Caco-2 (cell line): ENCODE measurements around the gene NUP93. TPM values are rescaled to one million over a fixed set of nuclear protein-coding genes. Genes with fewer than 3 reads are reported as not detected.
"Not testable (repeated sequence)": the region's sequence is repeated elsewhere in the genome, so short reads cannot be mapped to it uniquely, and the experiment has no call there.

ENCODE experiments used
- BruUV-seq: library from RNA; stranded (reverse); fragments of 400-500 nt; replicated peaks from 2 replicates; lab custom pipeline; 2021; lab: Mats Ljungman, UMichigan
- CTCF ChIA-PET: fragments of 300-600 bp; sonication (Branson Sonifier 250); formaldehyde crosslinking; loops from one replicate; lab custom pipeline; 2022; ENCODE audit warnings: antibody characterized with exemption; lab: Charles Lee
- POLR2A ChIA-PET: fragments of 300-600 bp; sonication (Branson Sonifier 250); formaldehyde crosslinking; loops from one replicate; lab custom pipeline; 2022; ENCODE audit warnings: antibody characterized with exemption; lab: Charles Lee
- DNase-seq, 2 experiments: peaks; one replicate each; pipeline versions ENCODE4 v3.0.0 to v3.0.0-alpha.2; 2020 to 2022
- H3K27me3 ChIP-seq: replicated peaks from 2 replicates; pipeline ENCODE4 v1.6.0; 2011; ENCODE audit warnings: low read length; ENCODE audit not compliant: control insufficient read depth, insufficient read depth
- H3K36me3 ChIP-seq: 2 replicates; pipeline ENCODE4 v1.5.1; 2011; ENCODE audit warnings: low read length; ENCODE audit not compliant: control insufficient read depth, insufficient read depth
- H3K4me1 ChIP-seq: fragments of 250-450 bp; sonication (Bioruptor Pico); 2 replicates; pipeline ENCODE4 v1.5.1; 2020; ENCODE audit warnings: mild to moderate bottlenecking
- H3K4me3 ChIP-seq: 2 replicates; pipeline ENCODE4 v1.5.1; 2011; ENCODE audit warnings: low read depth, mild to moderate bottlenecking, control low read depth, low read length
- H3K9me3 ChIP-seq: fragments of 250-450 bp; sonication (Bioruptor Pico); 2 replicates; pipeline ENCODE4 v1.5.1; 2020; ENCODE audit warnings: mild to moderate bottlenecking, moderate library complexity
- H3K27ac Mint-ChIP-seq: one replicate; pipeline ENCODE4 v1.8.0; 2022; ENCODE audit warnings: mixed read lengths; ENCODE audit not compliant: unreplicated experiment
- H3K27me3 Mint-ChIP-seq: one replicate; pipeline ENCODE4 v1.8.0; 2022; ENCODE audit warnings: mixed read lengths; ENCODE audit not compliant: insufficient read depth, unreplicated experiment
- H3K36me3 Mint-ChIP-seq: one replicate; pipeline ENCODE4 v1.8.0; 2022; ENCODE audit warnings: mild to moderate bottlenecking, mixed read lengths; ENCODE audit not compliant: insufficient read depth, unreplicated experiment
- H3K4me1 Mint-ChIP-seq: one replicate; pipeline ENCODE4 v1.8.0; 2022; ENCODE audit warnings: low read depth, mixed read lengths; ENCODE audit not compliant: unreplicated experiment
- H3K4me3 Mint-ChIP-seq: one replicate; pipeline ENCODE4 v1.8.0; 2022; ENCODE audit warnings: mild to moderate bottlenecking, moderate library complexity, mixed read lengths; ENCODE audit not compliant: unreplicated experiment
- H3K9me3 Mint-ChIP-seq: one replicate; pipeline ENCODE4 v1.8.0; 2022; ENCODE audit warnings: mixed read lengths; ENCODE audit not compliant: unreplicated experiment
- CTCF ChIP-seq, 2 experiments: fragments of 200-600 bp in 1 of 2; IDR thresholded peaks; 1 replicate in 1 of 2; 2 replicates in 1 of 2; pipeline versions ENCODE4 v1.5.1 to v1.8.0; 2011 to 2022; ENCODE audit warnings: antibody characterized with exemption in 1 of 2, control low read depth in 1 of 2, inconsistent platforms in 1 of 2, low read depth in 1 of 2, low read length in 1 of 2, mild to moderate bottlenecking in 1 of 2, moderate library complexity in 1 of 2; ENCODE audit not compliant: insufficient read depth in 1 of 2, severe bottlenecking in 1 of 2, unreplicated experiment in 1 of 2
- intact Hi-C: fragments of 100-400 bp; cut with micrococcal nuclease; formaldehyde crosslinking; loops from one replicate; pipeline ENCODE4 v1.10.0; 2022; ENCODE audit not compliant: unreplicated experiment
- total RNA-seq: library from RNA; stranded (reverse); gene quantifications from 2 replicates; pipeline ENCODE4 v1.2.3, GENCODE V29; 2022

The NUP93 gene
- total RNA-seq, 1 experiment from 2014 or later, result 148 TPM

DNA sequence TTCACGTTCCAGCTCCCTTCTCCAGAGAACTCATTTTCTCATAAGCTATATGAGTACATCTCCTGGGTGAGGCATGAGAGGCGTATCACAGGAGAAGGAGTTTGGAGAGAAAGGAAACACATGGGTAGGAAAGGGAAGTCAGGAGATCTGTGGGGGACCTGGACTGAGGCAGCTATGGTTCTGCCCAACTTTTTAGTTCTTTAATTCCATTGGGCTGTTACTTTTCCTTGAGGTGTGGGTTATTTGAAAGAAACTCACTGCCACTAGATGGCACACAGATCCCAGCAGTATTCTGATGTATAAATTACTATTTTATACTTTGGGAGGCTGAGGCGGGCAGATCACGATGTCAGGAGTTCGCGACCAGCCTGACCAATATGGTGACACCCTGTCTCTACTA, 63.6 kb downstream of the NUP93 start:
- peak; percentile 63 to 68 for TF ChIP-seq CTCF (IDR thresholded peaks at IDR 0.05; ENCODE audit: insufficient read depth in 1 of 2, low read depth in 1 of 2, low read length in 1 of 2, severe bottlenecking in 1 of 2, unreplicated experiment in 1 of 2)
- Histone ChIP-seq H3K9me3 (no peaks in the 10 kb centered on the region), H3K4me1 (no peaks in the 10 kb centered on the region), H3K27me3 (no peaks in the 10 kb centered on the region), H3K4me3 (no peak overlapping the region), H3K36me3 (no peaks in the 10 kb centered on the region)
- H3K9me3 Mint-ChIP-seq, result no peaks in the 10 kb centered on the region
- H3K27ac Mint-ChIP-seq, result no peak overlapping the region
- peak in 1 of 2 experiments; percentile 50 for DNase-seq
- POLR2A ChIA-PET, result no interaction called here
- no peak overlapping the region for H3K4me3 Mint-ChIP-seq
- H3K4me1 Mint-ChIP-seq, result peaks cover 7% of the 10 kb centered on the region
- H3K27me3 Mint-ChIP-seq, result no peaks in the 10 kb centered on the region
- CTCF ChIA-PET, result interaction anchor here (0.6 to 2.5 kb wide), 14 partner anchors 14 to 305 kb away, joined by 3 to 17 read pairs (median 4); no protein-coding TSS in a partner anchor
- intact Hi-C loops, result loop anchor here (1.0 kb wide), 3 partner anchors 59 to 158 kb away; no protein-coding TSS in a partner anchor
- no TSS peak for BruUV-seq
- peaks cover 5% of the 10 kb centered on the region for H3K36me3 Mint-ChIP-seq

- BruUV-seq, result no TSS peak
- DNase-seq, result no peak
- TF ChIP-seq CTCF (IDR thresholded peaks at IDR 0.05; ENCODE audit: insufficient read depth in 1 of 2, low read depth in 1 of 2, low read length in 1 of 2, severe bottlenecking in 1 of 2, unreplicated experiment in 1 of 2), result no peak
- no peak overlapping the region for H3K4me3 ChIP-seq
- no peaks in the 10 kb centered on the region for H3K9me3 ChIP-seq
- ChIA-PET CTCF (interaction anchor here (0.6 to 0.9 kb wide), 2 partner anchors 35 to 48 kb away, joined by 4 to 5 read pairs; no protein-coding TSS in a partner anchor), POLR2A (interaction anchor here (0.6 to 0.7 kb wide), 3 partner anchors 13 to 140 kb away, joined by 3 to 5 read pairs (median 3); no protein-coding TSS in a partner anchor)
- no peak overlapping the region for H3K27ac Mint-ChIP-seq
- peaks cover 9% of the 10 kb centered on the region for H3K36me3 Mint-ChIP-seq
- peaks cover 4% of the 10 kb centered on the region for H3K4me1 ChIP-seq
- no peaks in the 10 kb centered on the region for H3K27me3 ChIP-seq
- intact Hi-C loops, result no loop called here
- peaks cover 7% of the 10 kb centered on the region for H3K4me1 Mint-ChIP-seq
- no peak overlapping the region for H3K4me3 Mint-ChIP-seq
- no peaks in the 10 kb centered on the region for H3K9me3 Mint-ChIP-seq
- no peaks in the 10 kb centered on the region for H3K36me3 ChIP-seq
- H3K27me3 Mint-ChIP-seq, result no peaks in the 10 kb centered on the region
These were observed 65.1 kb downstream of the NUP93 start for GRCh38 chr16:56795011-56795410.

GRCh38 chr16:56797038-56797437, 67.1 kb downstream of the NUP93 start:
- CTCF ChIA-PET, DNase-seq, H3K9me3 ChIP-seq, BruUV-seq, H3K4me3 ChIP-seq, POLR2A ChIA-PET, H3K27me3 Mint-ChIP-seq, H3K4me3 Mint-ChIP-seq, H3K36me3 ChIP-seq, H3K36me3 Mint-ChIP-seq, H3K27ac Mint-ChIP-seq, H3K27me3 ChIP-seq, intact Hi-C loops, H3K9me3 Mint-ChIP-seq: not testable (repeated sequence)
- peaks cover 16% of the 10 kb centered on the region for H3K4me1 ChIP-seq
- H3K4me1 Mint-ChIP-seq, result peaks cover 14% of the 10 kb centered on the region
